K562 (cell line): ENCODE results near the gene CELF4. TPM values are rescaled to one million over a fixed set of nuclear protein-coding genes. Genes with fewer than 3 reads are reported as not detected.

ENCODE experiments used
- ATAC-seq: fragments of 200-7000 bp; cut with Tn5 transposase; 3 replicates; pipeline ENCODE4 v1.9.1; 2020; ENCODE audit warnings: moderate library complexity
- BruUV-seq: library from RNA; stranded (reverse); fragments of 400-500 nt; replicated peaks from 2 replicates; lab custom pipeline; 2021; lab: Mats Ljungman, UMichigan
- CTCF ChIA-PET: fragments of 300-600 bp; formaldehyde crosslinking; extraction: SDS; loops from one replicate; lab custom pipeline; 2021; ENCODE audit warnings: low intra/inter-chr PET ratio; lab: Yijun Ruan, JAX
- POLR2A ChIA-PET: fragments of 300-600, 350-650 bp; sonication (Branson Sonifier 250); formaldehyde crosslinking; extraction: SDS; loops from one replicate; lab custom pipeline; 2021; ENCODE audit warnings: antibody characterized with exemption, inconsistent platforms; lab: Yijun Ruan, JAX
- DNase-seq, 4 experiments: peaks; one replicate each; pipeline versions ENCODE4 v3.0.0 to v3.0.0-alpha.2; 2011 to 2018; ENCODE audit warnings: low spot score in 3 of 4, mixed read lengths in 3 of 4; ENCODE audit errors: extremely low read depth in 1 of 4
- FAIRE-seq: peaks from 2 replicates; lab custom pipeline; 2011; peaks lifted over from hg19 to GRCh38; lab: Jason Lieb, UNC
- H2AFZ ChIP-seq: 2 replicates; pipeline ENCODE4 v1.6.0; 2011; ENCODE audit warnings: low read depth, low read length, control low read depth, inconsistent platforms
- H3K27ac ChIP-seq: fragments of 200-600 bp; 3 replicates; pipeline ENCODE4 v1.8.0; 2011; ENCODE audit warnings: low read depth, mild to moderate bottlenecking, control low read depth, inconsistent platforms, low read length, moderate library complexity, mixed read lengths; ENCODE audit errors: extremely low read depth
- H3K27me3 ChIP-seq, 2 experiments: fragments of 300-600 bp in 1 of 2; 2 replicates in 1 of 2; 3 replicates in 1 of 2; pipeline versions ENCODE4 v1.6.0 to v1.8.0; 2011; ENCODE audit warnings: inconsistent platforms in 2 of 2, low read length in 2 of 2, mild to moderate bottlenecking in 1 of 2, mixed read lengths in 1 of 2, moderate library complexity in 1 of 2; ENCODE audit not compliant: control insufficient read depth in 2 of 2, insufficient read depth in 2 of 2
- H3K36me3 ChIP-seq: fragments of 300-600 bp; 3 replicates; pipeline ENCODE4 v1.8.0; 2011; ENCODE audit warnings: mild to moderate bottlenecking, low read length, inconsistent platforms; ENCODE audit not compliant: control insufficient read depth, insufficient read depth
- H3K4me1 ChIP-seq, 2 experiments: fragments of 200-600 bp in 1 of 2; replicated peaks in 1 of 2; 2 replicates in 1 of 2; 3 replicates in 1 of 2; pipeline versions ENCODE4 v1.5.1 to v1.8.0; 2011; ENCODE audit warnings: inconsistent platforms in 2 of 2, low read length in 2 of 2, mild to moderate bottlenecking in 1 of 2, mixed read lengths in 1 of 2, moderate library complexity in 1 of 2; ENCODE audit not compliant: control insufficient read depth in 2 of 2, insufficient read depth in 2 of 2
- H3K4me2 ChIP-seq: 2 replicates; pipeline ENCODE4 v1.6.1; 2011; ENCODE audit warnings: low read length, control low read depth, inconsistent platforms, mixed read lengths; ENCODE audit not compliant: insufficient read depth
- H3K4me3 ChIP-seq: fragments of 200-600 bp; sonication (generic), shearing (Covaris generic); 2 replicates; pipeline ENCODE4 v1.5.1; 2016; ENCODE audit warnings: control low read depth, inconsistent platforms
- H3K79me2 ChIP-seq: fragments of 200-600 bp; 3 replicates; pipeline ENCODE4 v1.8.0; 2011; ENCODE audit warnings: low read length, inconsistent platforms; ENCODE audit not compliant: control insufficient read depth, insufficient read depth
- H3K9ac ChIP-seq, 2 experiments: 2 replicates each; pipeline versions ENCODE4 v1.6.0 to v1.6.1; 2011; ENCODE audit warnings: low read depth in 2 of 2, low read length in 2 of 2, control low read depth in 1 of 2, inconsistent platforms in 1 of 2, mild to moderate bottlenecking in 1 of 2, mixed read lengths in 1 of 2; ENCODE audit not compliant: insufficient read depth in 1 of 2
- H3K9me1 ChIP-seq: one replicate; pipeline ENCODE4 v1.6.0; 2011; ENCODE audit warnings: inconsistent platforms, mild to moderate bottlenecking, low read length, moderate library complexity; ENCODE audit not compliant: control insufficient read depth, insufficient read depth
- H3K9me3 ChIP-seq: replicated peaks from 2 replicates; pipeline ENCODE4 v1.5.1; 2011; ENCODE audit warnings: low read depth, low read length, inconsistent platforms; ENCODE audit not compliant: control insufficient read depth, insufficient read depth
- H4K20me1 ChIP-seq: replicated peaks from 2 replicates; pipeline ENCODE4 v1.6.1; 2011; ENCODE audit warnings: low read length, inconsistent platforms, mixed read lengths; ENCODE audit not compliant: control insufficient read depth, insufficient read depth
- BCL6 ChIP-seq: fragments of 250-450 bp; sonication (Bioruptor Pico); IDR thresholded peaks from 2 replicates; pipeline ENCODE4 v1.4.0; 2020
- CHD1 ChIP-seq: fragments of 200-600 bp; sonication (generic); IDR thresholded peaks from one replicate; pipeline ENCODE4 v1.6.1; 2012; ENCODE audit warnings: mild to moderate bottlenecking, moderate library complexity, low read length, inconsistent platforms
- GTF2A2 ChIP-seq: IDR thresholded peaks from 2 replicates; pipeline ENCODE4 v1.6.1; 2016; ENCODE audit warnings: mild to moderate bottlenecking, missing genetic modification characterization, missing compliant biosample characterization
- JUN ChIP-seq, 2 experiments: sonication (generic) in 1 of 2; formaldehyde crosslinking in 1 of 2; IDR thresholded peaks; 2 replicates each; pipeline versions ENCODE4 v1.6.1 to v1.8.0; 2012 to 2022; ENCODE audit warnings: borderline replicate concordance in 2 of 2, mild to moderate bottlenecking in 2 of 2, improper control_type of control experiment in 1 of 2, low read depth in 1 of 2, low read length in 1 of 2, missing genetic modification reagents in 1 of 2
- KLF10 ChIP-seq: fragments of 250-450 bp; sonication (Bioruptor Pico); IDR thresholded peaks from 2 replicates; pipeline ENCODE4 v1.6.1; 2021; ENCODE audit warnings: matching md5 sums
- MAFF ChIP-seq: IDR thresholded peaks from 2 replicates; pipeline ENCODE4 v1.6.1; 2012; ENCODE audit warnings: low read length, improper control_type of control experiment
- SFPQ ChIP-seq: fragments of 200-400 bp; formaldehyde crosslinking; IDR thresholded peaks from 2 replicates; pipeline ENCODE4 v1.6.1; 2017; ENCODE audit warnings: mild to moderate bottlenecking, low read depth, low read length, moderate library complexity
- TEAD1 ChIP-seq, 2 experiments: fragments of 450-650 bp in 1 of 2; sonication (generic) in 1 of 2; formaldehyde crosslinking; IDR thresholded peaks; 2 replicates each; pipeline versions ENCODE4 v1.4.0 to v1.8.0; 2020 to 2022; ENCODE audit warnings: mild to moderate bottlenecking in 2 of 2, missing genetic modification reagents in 1 of 2
- ZNF140 ChIP-seq: fragments of 250-450 bp; sonication (Bioruptor Pico); IDR thresholded peaks from 2 replicates; pipeline ENCODE4 v1.8.0; 2021; ENCODE audit warnings: moderate library complexity, mild to moderate bottlenecking, inconsistent platforms
- ZNF395 ChIP-seq: fragments of 200-800 bp; sonication (Bioruptor generic); IDR thresholded peaks from 2 replicates; pipeline ENCODE4 v1.6.1; 2017; ENCODE audit warnings: missing genetic modification characterization, missing compliant biosample characterization
- WGBS: fragments of 100-300 bp; shearing (Covaris generic); methylation state at CpG from one replicate; pipeline ENCODE4 v1.1.6; 2016; ENCODE audit warnings: low coverage, mixed read lengths; ENCODE audit not compliant: insufficient coverage; ENCODE audit errors: missing lambda C conversion rate; 5-methylcytosine and 5-hydroxymethylcytosine counted together
- in situ Hi-C: fragments of 300-500 bp; cut with MboI; formaldehyde crosslinking; loops from 4 replicates; pipeline ENCODE4 v1.15.0; 2018; ENCODE audit warnings: inconsistent platforms, mixed read lengths
- intact Hi-C: fragments of 100-400 bp; cut with micrococcal nuclease; formaldehyde crosslinking; loops from 2 replicates; pipeline ENCODE4 v1.14.2; 2022
- polyA plus RNA-seq, 8 experiments: library from polyadenylated mRNA; depleted of rRNA in 4 of 8; stranded (reverse) in 5 of 8; unstranded in 3 of 8; fragments of >200 nt; fragmentation: Nextera tagmentation in 2 of 8; fragmentation: Illumina TruSeq in 1 of 8; extraction: Ambion mirVana in 2 of 8; extraction: Trizol in 1 of 8; gene quantifications; 2 replicates each; pipeline versions ENCODE4 v1.2.1 to v1.2.3, GENCODE V29; 2011 to 2014; ENCODE audit warnings: inconsistent platforms in 1 of 8, missing spikeins in 1 of 8
- total RNA-seq, 7 experiments: library from RNA; depleted of rRNA in 6 of 7; stranded (reverse); fragments of >200 nt in 6 of 7; fragmentation: Illumina TruSeq in 2 of 7; extraction: Trizol in 2 of 7; gene quantifications; 2 replicates each; pipeline versions ENCODE4 v1.2.1 to v1.2.3, GENCODE V29; 2011 to 2021; ENCODE audit warnings: low replicate concordance in 1 of 7

The CELF4 gene
- total and polyA plus RNA-seq, 9 of the 15 experiments (the other 6 are each of a cell fraction or from before 2014, with no cell fraction given), result 0.04 to 0.24 (median 0.07) TPM; not detected in 3

GRCh38 chr18:37238282-37239108 is 327.1 kb downstream of the CELF4 start:
- H3K4me1 ChIP-seq, result no peaks in the 10 kb centered on the region
- DNase-seq (no peak), FAIRE-seq (no peak), ATAC-seq (no peak)
- TF ChIP-seq MAFF, result no peak
- TF ChIP-seq TEAD1 (CRISPR knock-in tag; IDR thresholded peaks at IDR 0.05), result no peak
- no peak for TF ChIP-seq ZNF395 (CRISPR knock-in tag)
- TF ChIP-seq ZNF140 (CRISPR knock-in tag), result no peak
- TF ChIP-seq SFPQ, result no peak
- no peak for TF ChIP-seq JUN (IDR thresholded peaks at IDR 0.05; ENCODE audit: borderline replicate concordance, low read depth, low read length)
- TF ChIP-seq JUN (CRISPR knock-in tag; IDR thresholded peaks at IDR 0.05; ENCODE audit: borderline replicate concordance), result no peak
- no peak for TF ChIP-seq GTF2A2 (tag)
- TF ChIP-seq KLF10 (CRISPR knock-in tag), result no peak
- TF ChIP-seq CHD1, result no peak
- TF ChIP-seq BCL6 (CRISPR knock-in tag), result no peak
- H3K36me3 ChIP-seq, result no peaks in the 10 kb centered on the region
- H2AFZ ChIP-seq, result no peak overlapping the region
- H3K4me3 ChIP-seq, result no peak overlapping the region
- 1% methylated on average over 6 of the region's 6 CpGs for WGBS
- H4K20me1 ChIP-seq, result no peaks in the 10 kb centered on the region
- no peak overlapping the region for H3K9ac ChIP-seq
- H3K9me1 ChIP-seq, result no peaks in the 10 kb centered on the region
- H3K4me2 ChIP-seq, result no peak overlapping the region
- in situ Hi-C loops (no loop called here), intact Hi-C loops (no loop called here)
- ChIA-PET CTCF (no interaction called here), POLR2A (no interaction called here)
- BruUV-seq, result no TSS peak
- no peaks in the 10 kb centered on the region for H3K79me2 ChIP-seq
- H3K27ac ChIP-seq, result no peak overlapping the region
- H3K27me3 ChIP-seq, result peaks cover 2 to 16% of the 10 kb centered on the region in 2 experiments; a peak in 1 of 5 replicates
- H3K9me3 ChIP-seq, result no peaks in the 10 kb centered on the region
